ENCODE data around the gene ZSWIM6.

DNA sequence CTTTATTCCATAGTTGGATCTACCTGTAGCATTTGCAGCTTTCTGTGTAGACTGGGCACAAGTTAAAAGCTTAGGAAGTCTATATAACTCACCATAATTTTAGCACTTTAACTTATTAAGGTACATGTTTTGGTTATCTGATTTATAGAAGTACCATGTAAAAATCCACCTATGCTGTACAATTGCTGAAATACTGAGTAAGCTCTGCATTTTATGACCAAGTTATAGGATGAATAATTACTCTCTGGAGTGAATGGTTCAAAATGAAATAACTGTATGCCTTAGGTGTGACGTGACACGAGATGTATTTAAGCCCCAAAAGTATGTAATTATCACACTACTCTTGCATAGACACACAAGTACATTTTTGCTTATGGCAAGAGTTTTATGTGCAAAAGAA, 22.1 kb downstream of the ZSWIM6 start:
- TF ChIP-seq, protein P1, sequence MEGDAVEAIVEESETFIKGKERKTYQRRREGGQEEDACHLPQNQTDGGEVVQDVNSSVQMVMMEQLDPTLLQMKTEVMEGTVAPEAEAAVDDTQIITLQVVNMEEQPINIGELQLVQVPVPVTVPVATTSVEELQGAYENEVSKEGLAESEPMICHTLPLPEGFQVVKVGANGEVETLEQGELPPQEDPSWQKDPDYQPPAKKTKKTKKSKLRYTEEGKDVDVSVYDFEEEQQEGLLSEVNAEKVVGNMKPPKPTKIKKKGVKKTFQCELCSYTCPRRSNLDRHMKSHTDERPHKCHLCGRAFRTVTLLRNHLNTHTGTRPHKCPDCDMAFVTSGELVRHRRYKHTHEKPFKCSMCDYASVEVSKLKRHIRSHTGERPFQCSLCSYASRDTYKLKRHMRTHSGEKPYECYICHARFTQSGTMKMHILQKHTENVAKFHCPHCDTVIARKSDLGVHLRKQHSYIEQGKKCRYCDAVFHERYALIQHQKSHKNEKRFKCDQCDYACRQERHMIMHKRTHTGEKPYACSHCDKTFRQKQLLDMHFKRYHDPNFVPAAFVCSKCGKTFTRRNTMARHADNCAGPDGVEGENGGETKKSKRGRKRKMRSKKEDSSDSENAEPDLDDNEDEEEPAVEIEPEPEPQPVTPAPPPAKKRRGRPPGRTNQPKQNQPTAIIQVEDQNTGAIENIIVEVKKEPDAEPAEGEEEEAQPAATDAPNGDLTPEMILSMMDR (IDR thresholded peaks at IDR 0.05; ENCODE audit: low read length) = no peak
- TF ChIP-seq EZH2 (IDR thresholded peaks at IDR 0.05; ENCODE audit: borderline replicate concordance, low read length) = no peak
